HCT116 (cell line): ENCODE results near the gene MORN1. TPM values are rescaled to one million over a fixed set of nuclear protein-coding genes. Genes with fewer than 3 reads are reported as not detected.

Experiments
- ATAC-seq: fragments of 200-7000 bp; cut with Tn5 transposase; 2 replicates; pipeline ENCODE4 v1.9.1; 2020; ENCODE audit warnings: mild to moderate bottlenecking, moderate library complexity
- BruUV-seq: library from RNA; stranded (reverse); fragments of 400-500 nt; replicated peaks from 2 replicates; lab custom pipeline; 2021; lab: Mats Ljungman, UMichigan
- CTCF ChIA-PET: fragments of 300-600 bp; sonication (Branson Sonifier 250); formaldehyde crosslinking; loops from one replicate; lab custom pipeline; 2021; ENCODE audit warnings: antibody characterized with exemption; lab: Charles Lee
- POLR2A ChIA-PET: fragments of 300-600, 350-600 bp; sonication (Branson Sonifier 250); formaldehyde crosslinking; loops from one replicate; lab custom pipeline; 2021; ENCODE audit warnings: antibody characterized with exemption; lab: Charles Lee
- RAD21 ChIA-PET, 2 experiments: fragments of 300-600 bp; sonication (Branson Sonifier 250); formaldehyde crosslinking; loops; one replicate each; lab custom pipeline; 2023; ENCODE audit warnings: low total read pairs in 2 of 2; ENCODE audit not compliant: uncharacterized antibody in 2 of 2, unreplicated experiment in 2 of 2, low non-redundant PET in 1 of 2; lab: Charles Lee
- DNase-seq: peaks from one replicate; pipeline ENCODE4 v3.0.0-alpha.2; 2010; ENCODE audit warnings: low read depth, low spot score
- H2AFZ ChIP-seq: fragments of 200-600 bp; shearing (Covaris generic), sonication (generic); 2 replicates; pipeline ENCODE4 v1.6.1; 2017; ENCODE audit warnings: low read depth, mixed run types, mixed read lengths, antibody characterized with exemption, low read length; ENCODE audit not compliant: poor library complexity, severe bottlenecking
- H3K27ac ChIP-seq: 2 replicates; pipeline ENCODE4 v1.5.1; 2012; ENCODE audit warnings: low read depth, low read length
- H3K27me3 ChIP-seq: fragments of 200-600 bp; sonication (generic); 2 replicates; pipeline ENCODE4 v1.6.1; 2016; ENCODE audit warnings: mixed run types, low read length, mixed read lengths; ENCODE audit not compliant: insufficient read depth
- H3K36me3 ChIP-seq, 2 experiments: fragments of 200-500 bp in 1 of 2; fragments of 200-600 bp in 1 of 2; sonication (Bioruptor generic) in 1 of 2; sonication (generic) in 1 of 2; 2 replicates each; pipeline versions ENCODE4 v1.5.1 to v1.6.1; 2014 to 2016; ENCODE audit warnings: low read length in 2 of 2, inconsistent platforms in 1 of 2, mixed read lengths in 1 of 2, mixed run types in 1 of 2; ENCODE audit not compliant: insufficient read depth in 2 of 2, control insufficient read depth in 1 of 2
- H3K4me1 ChIP-seq, 2 experiments: fragments of 200-600 bp in 1 of 2; sonication (generic) in 1 of 2; 2 replicates each; pipeline versions ENCODE4 v1.5.1 to v1.6.1; 2012 to 2017; ENCODE audit warnings: low read length in 2 of 2, inconsistent platforms in 1 of 2, mild to moderate bottlenecking in 1 of 2, mixed read lengths in 1 of 2, mixed run types in 1 of 2, moderate library complexity in 1 of 2; ENCODE audit not compliant: insufficient read depth in 2 of 2, control insufficient read depth in 1 of 2
- H3K4me2 ChIP-seq: fragments of 200-600 bp; sonication (generic); 2 replicates; pipeline ENCODE4 v1.6.1; 2017; ENCODE audit warnings: mixed run types, low read length, mixed read lengths
- H3K4me3 ChIP-seq, 2 experiments: fragments of 200-600 bp in 1 of 2; sonication (generic) in 1 of 2; replicated peaks in 1 of 2; 2 replicates each; pipeline ENCODE4 v1.5.1; 2011 to 2016; ENCODE audit warnings: low read length in 2 of 2, control low read depth in 1 of 2, low read depth in 1 of 2, mild to moderate bottlenecking in 1 of 2, mixed read lengths in 1 of 2, mixed run types in 1 of 2
- H3K79me2 ChIP-seq: fragments of 200-600 bp; sonication (generic); 2 replicates; pipeline ENCODE4 v1.6.1; 2017; ENCODE audit warnings: mild to moderate bottlenecking, mixed run types, low read length, moderate library complexity, mixed read lengths; ENCODE audit not compliant: insufficient read depth
- H3K9ac ChIP-seq: fragments of 200-600 bp; sonication (generic); 2 replicates; pipeline ENCODE4 v1.6.1; 2016; ENCODE audit warnings: low read length, mixed read lengths
- H3K9me2 ChIP-seq: fragments of 200-600 bp; sonication (generic), shearing (Covaris generic); 2 replicates; pipeline ENCODE4 v1.6.1; 2017; ENCODE audit warnings: mixed run types, mild to moderate bottlenecking, moderate library complexity; ENCODE audit not compliant: insufficient read depth
- H3K9me3 ChIP-seq, 2 experiments: fragments of 200-500 bp in 1 of 2; fragments of 200-600 bp in 1 of 2; sonication (Bioruptor generic) in 1 of 2; sonication (generic) in 1 of 2; 2 replicates each; pipeline ENCODE4 v1.6.1; 2014 to 2017; ENCODE audit warnings: low read length in 2 of 2, mixed read lengths in 2 of 2, inconsistent platforms in 1 of 2, low read depth in 1 of 2, mild to moderate bottlenecking in 1 of 2, mixed run types in 1 of 2, moderate library complexity in 1 of 2; ENCODE audit not compliant: control insufficient read depth in 1 of 2, insufficient read depth in 1 of 2
- H4K20me1 ChIP-seq: fragments of 200-600 bp; sonication (generic), shearing (Covaris generic); 2 replicates; pipeline ENCODE4 v1.6.1; 2017; ENCODE audit warnings: mixed run types, mild to moderate bottlenecking, moderate library complexity; ENCODE audit not compliant: insufficient read depth
- CBX3 ChIP-seq: IDR thresholded peaks from 2 replicates; pipeline ENCODE4 v1.6.1; 2012; ENCODE audit warnings: low read depth
- CEBPB ChIP-seq: IDR thresholded peaks from 2 replicates; pipeline ENCODE4 v1.6.1; 2012; ENCODE audit warnings: low read depth
- ELF1 ChIP-seq: IDR thresholded peaks from 2 replicates; pipeline ENCODE4 v1.6.1; 2012; ENCODE audit warnings: low read depth, borderline replicate concordance
- EZH2 ChIP-seq: fragments of 200-600 bp; sonication (generic); IDR thresholded peaks from 2 replicates; pipeline ENCODE4 v1.6.1; 2017; ENCODE audit warnings: antibody characterized with exemption, mixed run types
- POLR2A ChIP-seq: IDR thresholded peaks from 2 replicates; pipeline ENCODE4 v1.7.0; 2011; ENCODE audit warnings: borderline replicate concordance; ENCODE audit not compliant: insufficient read depth, insufficient read length; ENCODE audit errors: extremely low read depth
- SIN3A ChIP-seq: IDR thresholded peaks from 2 replicates; pipeline ENCODE4 v1.6.1; 2012; ENCODE audit warnings: low read depth
- SP1 ChIP-seq: IDR thresholded peaks from 2 replicates; pipeline ENCODE4 v1.6.1; 2012; ENCODE audit warnings: low read depth
- YY1 ChIP-seq: IDR thresholded peaks from 2 replicates; pipeline ENCODE4 v1.6.1; 2011; ENCODE audit warnings: low read length, low read depth, moderate library complexity, mild to moderate bottlenecking; ENCODE audit not compliant: insufficient replicate concordance; ENCODE audit errors: extremely low read depth
- ZFX ChIP-seq: fragments of 450-650 bp; IDR thresholded peaks from 2 replicates; pipeline ENCODE4 v1.6.1; 2017
- ZNF274 ChIP-seq: fragments of 200-500 bp; sonication (Bioruptor generic); IDR thresholded peaks from 2 replicates; pipeline ENCODE4 v1.6.1; 2014; ENCODE audit warnings: mild to moderate bottlenecking, low read depth, low read length, inconsistent platforms
- intact Hi-C: fragments of 100-400 bp; cut with micrococcal nuclease; formaldehyde crosslinking; loops from 2 replicates; pipeline ENCODE4 v1.10.0; 2022
- total RNA-seq: library from RNA; stranded (reverse); gene quantifications from one replicate; pipeline ENCODE4 v1.2.1, GENCODE V29; 2021; ENCODE audit not compliant: unreplicated experiment
- TF ChIP-seq, protein P1 (sequence below): IDR thresholded peaks from 2 replicates; pipeline ENCODE4 v1.6.1; 2012
- TF ChIP-seq, protein P2 (sequence below): IDR thresholded peaks from 2 replicates; pipeline ENCODE4 v1.6.1; 2012
- TF ChIP-seq, protein P3 (sequence below): IDR thresholded peaks from 2 replicates; pipeline ENCODE4 v1.6.1; 2011; ENCODE audit warnings: mild to moderate bottlenecking, low read length, moderate library complexity; ENCODE audit not compliant: insufficient replicate concordance; ENCODE audit errors: extremely low read depth

MORN1 gene
- total RNA-seq, 1 experiment from 2014 or later, result 21.4 TPM

DNA sequence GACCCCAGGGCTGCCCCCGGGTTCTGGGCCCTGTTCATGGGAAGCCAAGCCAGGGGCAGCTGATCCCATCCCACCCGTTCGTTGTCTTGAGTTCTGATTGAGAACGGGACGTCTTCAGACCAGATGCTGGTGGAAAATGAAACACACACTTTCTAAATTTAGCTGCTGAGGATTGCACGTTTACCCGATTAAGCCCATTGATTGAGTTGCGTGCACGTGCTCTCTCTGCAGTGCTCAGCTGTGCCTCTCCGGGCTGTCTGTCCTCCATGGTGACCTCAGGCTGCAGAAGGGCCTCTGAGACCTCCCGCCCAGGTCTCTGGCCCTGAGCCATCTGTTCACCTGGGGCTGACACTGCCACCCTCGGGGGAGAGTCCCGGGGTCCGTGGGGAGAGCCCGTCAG, 48.0 kb upstream of the MORN1 start:
- CTCF ChIA-PET, result no interaction called here
- H3K36me3 ChIP-seq, result no peaks in the 10 kb centered on the region

More for the DNA sequence above, 48.0 kb upstream of the MORN1 start:
- Histone ChIP-seq H3K4me1 (no peaks in the 10 kb centered on the region), H3K9me3 (no peaks in the 10 kb centered on the region), H3K79me2 (no peaks in the 10 kb centered on the region), H3K9me2 (no peaks in the 10 kb centered on the region), H2AFZ (no peak overlapping the region), H3K27me3 (no peaks in the 10 kb centered on the region), H3K4me3 (no peak overlapping the region), H3K9ac (no peak overlapping the region), H3K4me2 (no peak overlapping the region), H4K20me1 (no peaks in the 10 kb centered on the region), H3K27ac (no peak overlapping the region)
- POLR2A ChIA-PET, result no interaction called here
- DNase-seq (no peak), ATAC-seq (no peak)
- no TSS peak for BruUV-seq
- RAD21 ChIA-PET, result no interaction called here
- intact Hi-C loops, result no loop called here
- TF ChIP-seq, protein P1, sequence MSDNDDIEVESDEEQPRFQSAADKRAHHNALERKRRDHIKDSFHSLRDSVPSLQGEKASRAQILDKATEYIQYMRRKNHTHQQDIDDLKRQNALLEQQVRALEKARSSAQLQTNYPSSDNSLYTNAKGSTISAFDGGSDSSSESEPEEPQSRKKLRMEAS, result no peak
- TF ChIP-seq ELF1, result no peak
- TF ChIP-seq CEBPB, result no peak
- no peak for TF ChIP-seq YY1
- TF ChIP-seq ZFX, result no peak
- no peak for TF ChIP-seq SP1
- TF ChIP-seq POLR2A, result no peak
- TF ChIP-seq, protein P2, sequence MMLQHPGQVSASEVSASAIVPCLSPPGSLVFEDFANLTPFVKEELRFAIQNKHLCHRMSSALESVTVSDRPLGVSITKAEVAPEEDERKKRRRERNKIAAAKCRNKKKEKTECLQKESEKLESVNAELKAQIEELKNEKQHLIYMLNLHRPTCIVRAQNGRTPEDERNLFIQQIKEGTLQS, result no peak
- TF ChIP-seq EZH2, result no peak
- TF ChIP-seq ZNF274, result no peak
- TF ChIP-seq, protein P3, sequence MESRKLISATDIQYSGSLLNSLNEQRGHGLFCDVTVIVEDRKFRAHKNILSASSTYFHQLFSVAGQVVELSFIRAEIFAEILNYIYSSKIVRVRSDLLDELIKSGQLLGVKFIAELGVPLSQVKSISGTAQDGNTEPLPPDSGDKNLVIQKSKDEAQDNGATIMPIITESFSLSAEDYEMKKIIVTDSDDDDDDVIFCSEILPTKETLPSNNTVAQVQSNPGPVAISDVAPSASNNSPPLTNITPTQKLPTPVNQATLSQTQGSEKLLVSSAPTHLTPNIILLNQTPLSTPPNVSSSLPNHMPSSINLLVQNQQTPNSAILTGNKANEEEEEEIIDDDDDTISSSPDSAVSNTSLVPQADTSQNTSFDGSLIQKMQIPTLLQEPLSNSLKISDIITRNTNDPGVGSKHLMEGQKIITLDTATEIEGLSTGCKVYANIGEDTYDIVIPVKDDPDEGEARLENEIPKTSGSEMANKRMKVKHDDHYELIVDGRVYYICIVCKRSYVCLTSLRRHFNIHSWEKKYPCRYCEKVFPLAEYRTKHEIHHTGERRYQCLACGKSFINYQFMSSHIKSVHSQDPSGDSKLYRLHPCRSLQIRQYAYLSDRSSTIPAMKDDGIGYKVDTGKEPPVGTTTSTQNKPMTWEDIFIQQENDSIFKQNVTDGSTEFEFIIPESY, result no peak
- no peak for TF ChIP-seq CBX3
- no peak for TF ChIP-seq SIN3A
- TF ChIP-seq, all 23 proteins: peak for 0
